H1 (cell line): ENCODE results near the gene CASP1. TPM values are rescaled to one million over a fixed set of nuclear protein-coding genes. Genes with fewer than 3 reads are reported as not detected.

ENCODE experiments used
- CTCF ChIA-PET: fragments of 300-600 bp; sonication (Branson Sonifier 250); formaldehyde crosslinking; loops from one replicate; lab custom pipeline; 2021; ENCODE audit not compliant: partially characterized antibody; lab: Charles Lee
- POLR2A ChIA-PET: fragments of 300-600 bp; sonication (Branson Sonifier 250); formaldehyde crosslinking; loops from one replicate; lab custom pipeline; 2021; ENCODE audit warnings: inconsistent platforms; ENCODE audit not compliant: partially characterized antibody; lab: Charles Lee
- DNase-seq, 2 experiments: peaks; one replicate each; pipeline versions ENCODE4 v3.0.0 to v3.0.0-alpha.2; 2010 to 2022; ENCODE audit warnings: low spot score in 2 of 2, low read depth in 1 of 2, mixed read lengths in 1 of 2
- FAIRE-seq: peaks from 2 replicates; lab custom pipeline; 2011; peaks lifted over from hg19 to GRCh38; lab: Jason Lieb, UNC
- H2AFZ ChIP-seq: 2 replicates; pipeline ENCODE4 v1.8.1; 2012; ENCODE audit warnings: low read length, inconsistent platforms
- H2AK5ac ChIP-seq: 2 replicates; pipeline ENCODE4 v1.6.1; 2013; ENCODE audit warnings: low read depth, low read length
- H2BK120ac ChIP-seq: replicated peaks from 2 replicates; pipeline ENCODE3; 2013; ENCODE audit warnings: low read depth, low read length, inconsistent platforms
- H2BK12ac ChIP-seq: 2 replicates; pipeline ENCODE4 v1.6.1; 2013; ENCODE audit warnings: low read depth, low read length
- H2BK15ac ChIP-seq: 2 replicates; pipeline ENCODE4 v1.6.1; 2013; ENCODE audit warnings: low read length
- H2BK20ac ChIP-seq: 2 replicates; pipeline ENCODE4 v1.6.1; 2013; ENCODE audit warnings: low read length
- H2BK5ac ChIP-seq: 2 replicates; pipeline ENCODE4 v1.6.1; 2013; ENCODE audit warnings: low read depth, low read length
- H3K14ac ChIP-seq: 2 replicates; pipeline ENCODE4 v1.6.1; 2013; ENCODE audit warnings: inconsistent platforms; ENCODE audit not compliant: insufficient read length
- H3K18ac ChIP-seq: 2 replicates; pipeline ENCODE4 v1.6.1; 2013; ENCODE audit warnings: low read length; ENCODE audit errors: extremely low read depth
- H3K23ac ChIP-seq: 2 replicates; pipeline ENCODE4 v1.6.1; 2013; ENCODE audit warnings: inconsistent platforms; ENCODE audit not compliant: insufficient read length
- H3K23me2 ChIP-seq: 2 replicates; pipeline ENCODE4 v1.6.1; 2013; ENCODE audit warnings: low read depth, low read length
- H3K27ac ChIP-seq: 2 replicates; pipeline ENCODE4 v1.6.1; 2011; ENCODE audit warnings: low read depth, low read length, inconsistent platforms
- H3K27me3 ChIP-seq, 4 experiments: replicated peaks in 1 of 4; 1 replicate in 1 of 4; 2 replicates in 3 of 4; pipeline versions ENCODE4 v1.6.1 to v1.8.1; 2011 to 2013; ENCODE audit warnings: low read length in 3 of 4, mild to moderate bottlenecking in 3 of 4, inconsistent platforms in 2 of 4, mixed read lengths in 2 of 4, moderate library complexity in 1 of 4; ENCODE audit not compliant: control insufficient read depth in 3 of 4, insufficient read depth in 3 of 4; ENCODE audit errors: extremely low read depth in 1 of 4
- H3K36me3 ChIP-seq, 4 experiments: 2 replicates each; pipeline versions ENCODE4 v1.6.1 to v1.8.1; 2011 to 2013; ENCODE audit warnings: mild to moderate bottlenecking in 4 of 4, low read length in 3 of 4, moderate library complexity in 2 of 4, control low read depth in 1 of 4, inconsistent platforms in 1 of 4; ENCODE audit not compliant: insufficient read depth in 4 of 4, control insufficient read depth in 2 of 4
- H3K4ac ChIP-seq: replicated peaks from 2 replicates; pipeline ENCODE3; 2013; ENCODE audit warnings: low read length, low read depth, mixed read lengths, inconsistent platforms; ENCODE audit not compliant: insufficient read length
- H3K4me1 ChIP-seq, 4 experiments: replicated peaks in 1 of 4; 1 replicate in 1 of 4; 2 replicates in 3 of 4; pipeline versions ENCODE4 v1.6.1 to v1.8.1; 2011 to 2013; ENCODE audit warnings: low read length in 3 of 4, inconsistent platforms in 2 of 4, mixed read lengths in 1 of 4; ENCODE audit not compliant: insufficient read depth in 4 of 4, control insufficient read depth in 3 of 4
- H3K4me2 ChIP-seq, 2 experiments: 2 replicates each; pipeline versions ENCODE4 v1.6.1 to v1.8.1; 2011 to 2013; ENCODE audit warnings: low read depth in 2 of 2, low read length in 2 of 2, control low read depth in 1 of 2, inconsistent platforms in 1 of 2, mild to moderate bottlenecking in 1 of 2; ENCODE audit not compliant: insufficient read depth in 1 of 2
- H3K4me3 ChIP-seq, 4 experiments: fragments of 200-600, 300-600 bp in 1 of 4; sonication (generic), shearing (Covaris generic), sonication (Bioruptor Twin) in 1 of 4; 2 replicates each; pipeline versions ENCODE4 v1.5.1 to v1.8.1; 2011 to 2016; ENCODE audit warnings: low read length in 4 of 4, low read depth in 3 of 4, control low read depth in 2 of 4, inconsistent platforms in 2 of 4, mild to moderate bottlenecking in 2 of 4, mixed read lengths in 1 of 4, moderate library complexity in 1 of 4; ENCODE audit not compliant: insufficient read depth in 2 of 4; ENCODE audit errors: extremely low read depth in 1 of 4
- H3K56ac ChIP-seq: replicated peaks from 2 replicates; pipeline ENCODE3; 2013; ENCODE audit warnings: low read depth, mild to moderate bottlenecking, mixed read lengths, low read length, inconsistent platforms; ENCODE audit not compliant: insufficient read length
- H3K79me1 ChIP-seq: 2 replicates; pipeline ENCODE4 v1.6.1; 2013; ENCODE audit warnings: low read depth, low read length, control low read depth
- H3K79me2 ChIP-seq, 2 experiments: 2 replicates each; pipeline versions ENCODE4 v1.6.1 to v1.8.1; 2012 to 2013; ENCODE audit warnings: low read length in 2 of 2, mild to moderate bottlenecking in 2 of 2, inconsistent platforms in 1 of 2; ENCODE audit not compliant: insufficient read depth in 2 of 2, control insufficient read depth in 1 of 2
- H3K9ac ChIP-seq, 4 experiments: replicated peaks in 1 of 4; 1 replicate in 1 of 4; 2 replicates in 3 of 4; pipeline versions ENCODE4 v1.6.1 to v1.8.1; 2011 to 2013; ENCODE audit warnings: low read depth in 3 of 4, low read length in 3 of 4, control low read depth in 2 of 4, mild to moderate bottlenecking in 2 of 4, moderate library complexity in 2 of 4, inconsistent platforms in 1 of 4; ENCODE audit errors: extremely low read depth in 1 of 4
- H3K9me3 ChIP-seq, 2 experiments: 2 replicates each; pipeline versions ENCODE4 v1.6.1 to v1.8.1; 2012 to 2013; ENCODE audit warnings: mild to moderate bottlenecking in 2 of 2, moderate library complexity in 2 of 2, control low read depth in 1 of 2, inconsistent platforms in 1 of 2, low read depth in 1 of 2, low read length in 1 of 2, mixed read lengths in 1 of 2; ENCODE audit not compliant: insufficient read depth in 2 of 2
- H4K20me1 ChIP-seq, 2 experiments: replicated peaks in 1 of 2; 2 replicates each; pipeline versions ENCODE3 to v1.8.1; 2011 to 2013; ENCODE audit warnings: inconsistent platforms in 2 of 2, low read length in 2 of 2, mild to moderate bottlenecking in 1 of 2; ENCODE audit not compliant: insufficient read depth in 2 of 2, control insufficient read depth in 1 of 2
- H4K5ac ChIP-seq: 2 replicates; pipeline ENCODE4 v1.6.1; 2013; ENCODE audit warnings: low read length, low read depth, mixed read lengths, inconsistent platforms; ENCODE audit not compliant: insufficient read length
- H4K8ac ChIP-seq: 2 replicates; pipeline ENCODE4 v1.8.0; 2013; ENCODE audit warnings: mild to moderate bottlenecking, moderate library complexity, low read length, inconsistent platforms; ENCODE audit not compliant: insufficient read depth; ENCODE audit errors: extremely low read depth
- H4K91ac ChIP-seq: replicated peaks from 2 replicates; pipeline ENCODE3; 2013; ENCODE audit warnings: low read length, mixed read lengths, inconsistent platforms; ENCODE audit not compliant: insufficient read length
- CHD2 ChIP-seq: IDR thresholded peaks from 2 replicates; pipeline ENCODE4 v1.6.1; 2012; ENCODE audit warnings: low read length, improper control_type of control experiment
- EGR1 ChIP-seq: IDR thresholded peaks from 2 replicates; pipeline ENCODE4 v1.6.1; 2011; ENCODE audit warnings: low read depth, low read length, borderline replicate concordance
- EZH2 ChIP-seq: fragments of 200-600 bp; sonication (generic); IDR thresholded peaks from 2 replicates; pipeline ENCODE4 v1.7.1; 2012; ENCODE audit warnings: low read depth, mild to moderate bottlenecking, moderate library complexity, low read length, inconsistent platforms; ENCODE audit not compliant: severe bottlenecking
- JUND ChIP-seq: IDR thresholded peaks from 2 replicates; pipeline ENCODE4 v1.6.1; 2011; ENCODE audit warnings: mild to moderate bottlenecking, improper control_type of control experiment, low read length
- MAX ChIP-seq: IDR thresholded peaks from 2 replicates; pipeline ENCODE4 v1.6.1; 2012; ENCODE audit warnings: inconsistent platforms
- POLR2A ChIP-seq, 2 experiments: IDR thresholded peaks; 1 replicate in 1 of 2; 2 replicates in 1 of 2; pipeline ENCODE4 v1.6.1; 2011; ENCODE audit warnings: low read depth in 2 of 2, low read length in 2 of 2, mild to moderate bottlenecking in 2 of 2; ENCODE audit errors: control extremely low read depth in 1 of 2
- TBP ChIP-seq: IDR thresholded peaks from 2 replicates; pipeline ENCODE4 v1.6.1; 2011; ENCODE audit warnings: low read depth, low read length, improper control_type of control experiment
- ZNF274 ChIP-seq: IDR thresholded peaks from 2 replicates; pipeline ENCODE4 v1.7.0; 2012; ENCODE audit warnings: low read length, borderline replicate concordance; ENCODE audit errors: extremely low read depth
- WGBS, 2 experiments: shearing (Covaris generic) in 1 of 2; methylation state at CpG; one replicate each; pipeline versions ENCODE4 v1.1.6 to v1.1.7; 2013 to 2015; ENCODE audit warnings: low lambda C conversion rate in 2 of 2, mixed read lengths in 2 of 2, inconsistent platforms in 1 of 2, low coverage in 1 of 2, missing lambda C conversion rate in 1 of 2; ENCODE audit not compliant: insufficient replicate concordance in 2 of 2, insufficient coverage in 1 of 2, insufficient read length in 1 of 2; ENCODE audit errors: extremely low coverage in 1 of 2, missing lambda C conversion rate in 1 of 2; 5-methylcytosine and 5-hydroxymethylcytosine counted together
- polyA plus RNA-seq, 7 experiments: library from polyadenylated mRNA; depleted of rRNA in 3 of 7; stranded (reverse) in 5 of 7; unstranded in 2 of 7; fragments of >200 nt in 5 of 7; fragments of 200-250 nt in 2 of 7; gene quantifications; 1 replicate in 5 of 7; 2 replicates in 1 of 7; 4 replicates in 1 of 7; pipeline versions ENCODE4 v1.2.1 to v1.2.3, GENCODE V29; 2011 to 2013; ENCODE audit warnings: missing spikeins in 2 of 7, mixed read lengths in 2 of 7
- total RNA-seq: library from RNA; stranded (reverse); fragmentation: NEBNext Ultra II Directional; extraction: Animal tissue kit (Norgen Biotek cat#: 25700); gene quantifications from 2 replicates; pipeline ENCODE4 v1.2.1, GENCODE V29; 2021

The CASP1 gene
- total and polyA plus RNA-seq, 2 of the 8 experiments (the other 6 are each of a cell fraction or from before 2014, with no cell fraction given), result not detected

DNA sequence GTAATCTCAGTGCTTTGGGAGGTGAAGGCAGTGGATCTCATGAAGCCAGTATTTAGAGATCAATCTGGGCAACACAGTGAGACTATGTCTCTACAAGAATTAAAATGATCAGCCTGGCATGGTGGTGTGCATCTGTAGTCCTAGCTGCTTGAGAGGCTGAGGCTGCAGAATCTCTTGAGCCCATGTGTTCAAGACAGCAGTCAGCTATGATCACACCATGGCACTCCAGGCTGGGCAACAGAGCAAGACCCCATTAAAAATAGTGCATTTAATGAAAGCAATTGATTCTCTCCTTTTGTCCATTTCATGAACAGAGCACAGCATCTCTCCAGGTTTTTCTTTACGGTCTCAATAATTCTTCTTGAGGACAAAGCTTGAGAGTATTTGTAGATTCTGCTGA lies 21.5 kb upstream of the CASP1 start:
- Histone ChIP-seq H4K20me1 (no peaks in the 10 kb centered on the region), H3K23me2 (no peaks in the 10 kb centered on the region), H3K4me3 (no peak overlapping the region), H2BK120ac (no peak overlapping the region), H3K23ac (no peak overlapping the region), H3K27me3 (no peaks in the 10 kb centered on the region), H4K5ac (no peak overlapping the region), H3K9ac (no peak overlapping the region), H2AK5ac (no peak overlapping the region), H2BK15ac (no peak overlapping the region), H3K18ac (no peak overlapping the region), H3K4me1 (no peaks in the 10 kb centered on the region), H3K56ac (no peak overlapping the region), H2BK5ac (no peak overlapping the region), H3K9me3 (no peaks in the 10 kb centered on the region), H3K4ac (no peak overlapping the region), H3K27ac (no peak overlapping the region), H3K79me1 (no peaks in the 10 kb centered on the region), H4K8ac (no peak overlapping the region), H2AFZ (no peak overlapping the region), H3K79me2 (no peaks in the 10 kb centered on the region), H4K91ac (no peak overlapping the region), H2BK12ac (no peak overlapping the region), H3K14ac (no peak overlapping the region), H3K4me2 (no peak overlapping the region), H2BK20ac (no peak overlapping the region), H3K36me3 (no peaks in the 10 kb centered on the region)
- WGBS, 2 experiments, result 92% methylated on average over 1 of the region's 1 CpG; no CpG with 5 or more reads in 1 of the 2 experiments
- CTCF ChIA-PET, result interaction anchor here (0.5 to 1.1 kb wide), 3 partner anchors 14 to 111 kb away, joined by 3 read pairs; no protein-coding TSS in a partner anchor
- FAIRE-seq, result no peak
- DNase-seq, result no peak
- POLR2A ChIA-PET, result no interaction called here
- TF ChIP-seq POLR2A (IDR thresholded peaks at IDR 0.05; ENCODE audit: control extremely low read depth in 1 of 2, low read depth in 2 of 2, low read length in 2 of 2) (no peak), ZNF274 (no peak), EGR1 (no peak), JUND (no peak), CHD2 (no peak), TBP (no peak), MAX (no peak), EZH2 (no peak)
